GM23338 (cell line): Measurements from ENCODE around the gene GUCA2B. TPM values are rescaled to one million over a fixed set of nuclear protein-coding genes. Genes with fewer than 3 reads are reported as not detected.
A peak's percentile ranks its signal among the peaks of the same experiment; 100 is the strongest.

ENCODE experiments used
- ATAC-seq: fragments of 200-7000 bp; cut with Tn5 transposase; 3 replicates; pipeline ENCODE4 v1.9.1; 2020
- DNase-seq: peaks from one replicate; pipeline ENCODE4 v3.0.0-alpha.2; 2015; ENCODE audit warnings: low spot score
- H2AFZ ChIP-seq: fragments of 200-600 bp; sonication (generic); 2 replicates; pipeline ENCODE4 v1.8.0; 2016; ENCODE audit warnings: antibody characterized with exemption, mild to moderate bottlenecking, moderate library complexity
- H3F3A ChIP-seq: fragments of 200-600 bp; sonication (generic); replicated peaks from 2 replicates; pipeline ENCODE4 v1.8.0; 2017; ENCODE audit warnings: antibody characterized with exemption, mixed run types, low read depth
- H3K27ac ChIP-seq: fragments of 200-600 bp; sonication (generic); 2 replicates; pipeline ENCODE4 v1.6.1; 2016; ENCODE audit warnings: low read depth
- H3K27me3 ChIP-seq: fragments of 200-600 bp; sonication (generic); 2 replicates; pipeline ENCODE4 v1.8.0; 2016; ENCODE audit warnings: mild to moderate bottlenecking, mixed run types, moderate library complexity; ENCODE audit not compliant: insufficient read depth
- H3K36me3 ChIP-seq: fragments of 200-600 bp; sonication (generic); 2 replicates; pipeline ENCODE4 v1.8.0; 2016; ENCODE audit warnings: mild to moderate bottlenecking; ENCODE audit not compliant: insufficient read depth
- H3K4me1 ChIP-seq: fragments of 200-600 bp; sonication (generic); 2 replicates; pipeline ENCODE4 v1.8.0; 2016; ENCODE audit warnings: mild to moderate bottlenecking, moderate library complexity; ENCODE audit not compliant: insufficient read depth
- H3K4me2 ChIP-seq: fragments of 200-600 bp; sonication (generic); 2 replicates; pipeline ENCODE4 v1.7.1; 2017; ENCODE audit warnings: mixed run types
- H3K4me3 ChIP-seq: fragments of 200-600 bp; sonication (generic); 2 replicates; pipeline ENCODE4 v1.6.1; 2016; ENCODE audit warnings: mixed run types
- H3K79me2 ChIP-seq: fragments of 200-600 bp; sonication (generic); replicated peaks from 2 replicates; pipeline ENCODE4 v1.8.0; 2017; ENCODE audit warnings: mild to moderate bottlenecking; ENCODE audit not compliant: insufficient read depth
- H3K9me2 ChIP-seq: fragments of 200-600 bp; sonication (generic); 2 replicates; pipeline ENCODE4 v1.8.0; 2017; ENCODE audit not compliant: insufficient read depth
- H4K20me1 ChIP-seq: fragments of 200-600 bp; sonication (generic); replicated peaks from 2 replicates; pipeline ENCODE4 v1.8.0; 2017; ENCODE audit warnings: mild to moderate bottlenecking; ENCODE audit not compliant: insufficient read depth
- H3K27ac Mint-ChIP-seq: 2 replicates; pipeline ENCODE4 v1.8.0; 2020; ENCODE audit warnings: inconsistent platforms, mild to moderate bottlenecking, moderate library complexity, mixed read lengths
- H3K27me3 Mint-ChIP-seq: 3 replicates; pipeline ENCODE4 v1.8.0; 2022; ENCODE audit warnings: low read depth, mild to moderate bottlenecking, moderate library complexity, mixed read lengths, inconsistent platforms; ENCODE audit not compliant: insufficient read depth, poor library complexity
- H3K36me3 Mint-ChIP-seq: 3 replicates; pipeline ENCODE4 v1.8.0; 2021; ENCODE audit warnings: low read depth, mild to moderate bottlenecking, inconsistent platforms, moderate library complexity, mixed read lengths
- H3K4me1 Mint-ChIP-seq: 3 replicates; pipeline ENCODE4 v1.8.0; 2020; ENCODE audit warnings: mild to moderate bottlenecking, inconsistent platforms, mixed read lengths
- H3K4me3 Mint-ChIP-seq: 3 replicates; pipeline ENCODE4 v1.8.0; 2021; ENCODE audit warnings: moderate library complexity, mild to moderate bottlenecking, inconsistent platforms, mixed read lengths
- H3K9me3 Mint-ChIP-seq: 3 replicates; pipeline ENCODE4 v1.8.0; 2020; ENCODE audit warnings: moderate library complexity, mild to moderate bottlenecking, inconsistent platforms, mixed read lengths
- CREB1 ChIP-seq: fragments of 250-450 bp; sonication (Bioruptor Pico); IDR thresholded peaks from 2 replicates; pipeline ENCODE4 v1.5.0; 2020; ENCODE audit warnings: low read depth, mild to moderate bottlenecking, moderate library complexity
- EZH2 ChIP-seq: fragments of 200-600 bp; sonication (generic); IDR thresholded peaks from one replicate; pipeline ENCODE4 v1.8.0; 2017; ENCODE audit warnings: antibody characterized with exemption, mild to moderate bottlenecking, low read depth; ENCODE audit not compliant: unreplicated experiment
- EZH2phosphoT487 ChIP-seq: fragments of 200-600 bp; sonication (generic); IDR thresholded peaks from one replicate; pipeline ENCODE4 v1.8.1; 2018; ENCODE audit warnings: antibody characterized with exemption; ENCODE audit not compliant: unreplicated experiment
- JUNB ChIP-seq: IDR thresholded peaks from one replicate; pipeline ENCODE4 v1.6.1; 2016; ENCODE audit warnings: antibody characterized with exemption; ENCODE audit not compliant: unreplicated experiment
- POLR2AphosphoS5 ChIP-seq: IDR thresholded peaks from 2 replicates; pipeline ENCODE4 v1.6.1; 2016; ENCODE audit warnings: antibody characterized with exemption, low read depth
- STAT1 ChIP-seq: IDR thresholded peaks from one replicate; pipeline ENCODE4 v1.6.1; 2016; ENCODE audit warnings: antibody characterized with exemption; ENCODE audit not compliant: unreplicated experiment
- ZNF331 ChIP-seq: fragments of 250-450 bp; sonication (Bioruptor Pico); IDR thresholded peaks from 2 replicates; pipeline ENCODE4 v1.5.0; 2020; ENCODE audit warnings: low read depth, mild to moderate bottlenecking, moderate library complexity
- polyA plus RNA-seq: library from polyadenylated mRNA; unstranded; fragments of >200 nt; fragmentation: Nextera tagmentation; extraction: Ambion mirVana; gene quantifications from 2 replicates; pipeline ENCODE4 v1.2.1, GENCODE V29; 2016
- total RNA-seq: library from RNA; depleted of rRNA; stranded (reverse); fragments of >200 nt; shearing (Covaris generic); gene quantifications from 2 replicates; pipeline ENCODE4 v1.2.3, GENCODE V29; 2014
- TF ChIP-seq, protein P1 (sequence below): IDR thresholded peaks from 2 replicates; pipeline ENCODE4 v1.6.1; 2016; ENCODE audit warnings: antibody characterized with exemption
- TF ChIP-seq, protein P2 (sequence below), 2 experiments: fragments of 200-600 bp in 1 of 2; sonication (generic) in 1 of 2; conservative IDR thresholded peaks; 2 replicates each; pipeline versions ENCODE4 v1.5.1 to v1.6.1; 2016 to 2017; ENCODE audit warnings: antibody characterized with exemption in 2 of 2, low read depth in 2 of 2, mild to moderate bottlenecking in 2 of 2, moderate library complexity in 1 of 2
- TF ChIP-seq, protein P3 (sequence below): fragments of 250-450 bp; sonication (Bioruptor Pico); IDR thresholded peaks from 2 replicates; pipeline ENCODE4 v1.5.0; 2020; ENCODE audit warnings: mild to moderate bottlenecking, moderate library complexity

Gene GUCA2B
- total and polyA plus RNA-seq, 2 experiments from 2014 or later: not detected

DNA sequence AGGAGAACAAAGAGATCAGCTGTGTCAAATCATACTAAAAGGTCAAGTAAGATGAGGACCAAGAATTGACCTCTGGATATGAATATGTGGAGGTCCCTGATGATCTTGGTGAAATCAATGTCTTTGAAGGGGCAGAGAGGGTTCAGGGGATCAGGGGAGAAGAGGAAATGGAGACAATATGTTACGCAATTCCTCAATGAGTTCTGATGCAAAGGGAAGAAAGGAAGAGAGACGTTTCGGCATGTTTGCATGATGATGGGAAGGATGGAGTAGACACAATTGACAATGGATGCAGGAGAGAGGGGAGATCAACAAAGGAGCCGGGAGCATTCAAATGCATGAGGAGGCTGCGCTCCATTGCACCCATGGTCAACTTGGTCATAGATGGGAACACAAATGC lies 36.0 kb upstream of the GUCA2B start:
- H3K9me3 Mint-ChIP-seq: peaks cover 9% of the 10 kb centered on the region; the same call in 2 of the 3 replicates
- H3K4me1 ChIP-seq: peaks cover 17% of the 10 kb centered on the region
- ATAC-seq (no peak), DNase-seq (peak; percentile 6)
- no peaks in the 10 kb centered on the region for H3K27me3 ChIP-seq
- peaks cover 14% of the 10 kb centered on the region for H3K4me1 Mint-ChIP-seq
- H3K27me3 Mint-ChIP-seq: peaks cover 3% of the 10 kb centered on the region
- H3K27ac ChIP-seq: no peak overlapping the region
- peak overlapping the region; percentile 92; the same call in 1 of the 2 replicates for H2AFZ ChIP-seq
- H3K4me3 ChIP-seq: no peak overlapping the region
- H3F3A ChIP-seq: no peaks in the 10 kb centered on the region
- no peaks in the 10 kb centered on the region; the same call in 2 of the 3 replicates for H3K36me3 Mint-ChIP-seq
- no peaks in the 10 kb centered on the region; the same call in 1 of the 2 replicates for H3K9me2 ChIP-seq
- H4K20me1 ChIP-seq: no peaks in the 10 kb centered on the region
- H3K79me2 ChIP-seq: no peaks in the 10 kb centered on the region
- TF ChIP-seq, protein P1, sequence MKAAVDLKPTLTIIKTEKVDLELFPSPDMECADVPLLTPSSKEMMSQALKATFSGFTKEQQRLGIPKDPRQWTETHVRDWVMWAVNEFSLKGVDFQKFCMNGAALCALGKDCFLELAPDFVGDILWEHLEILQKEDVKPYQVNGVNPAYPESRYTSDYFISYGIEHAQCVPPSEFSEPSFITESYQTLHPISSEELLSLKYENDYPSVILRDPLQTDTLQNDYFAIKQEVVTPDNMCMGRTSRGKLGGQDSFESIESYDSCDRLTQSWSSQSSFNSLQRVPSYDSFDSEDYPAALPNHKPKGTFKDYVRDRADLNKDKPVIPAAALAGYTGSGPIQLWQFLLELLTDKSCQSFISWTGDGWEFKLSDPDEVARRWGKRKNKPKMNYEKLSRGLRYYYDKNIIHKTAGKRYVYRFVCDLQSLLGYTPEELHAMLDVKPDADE: no peak
- TF ChIP-seq EZH2: no peak
- peak overlapping the region; percentile 46; the same call in 1 of the 2 replicates for H3K4me2 ChIP-seq
- no peak overlapping the region for H3K27ac Mint-ChIP-seq
- H3K36me3 ChIP-seq: no peaks in the 10 kb centered on the region
- H3K4me3 Mint-ChIP-seq: no peak overlapping the region

DNA sequence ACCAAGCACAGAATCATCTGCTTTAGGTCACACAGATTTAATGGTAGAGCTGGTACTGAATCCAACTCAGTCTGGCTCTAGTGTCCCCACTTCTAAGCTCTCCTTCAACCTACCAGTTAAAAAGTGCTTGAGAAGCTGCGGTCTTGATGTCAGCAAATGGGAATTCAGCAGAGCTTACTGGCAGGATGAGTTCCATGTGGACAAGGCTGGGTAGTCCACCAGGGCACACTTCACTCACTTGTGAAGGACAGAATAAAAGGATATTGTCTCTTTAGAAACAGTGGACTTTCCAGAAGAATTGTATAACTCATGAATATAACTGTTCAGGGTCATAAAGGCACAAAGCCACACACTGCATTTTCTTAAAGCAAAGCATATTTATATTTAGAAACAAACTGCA lies 35.1 kb upstream of the GUCA2B start:
- Histone ChIP-seq H2AFZ (peak overlapping the region; percentile 92; the same call in 1 of the 2 replicates), H3F3A (no peaks in the 10 kb centered on the region), H3K36me3 (0 out of 2 replicates have a peak, but pooled peaks cover 4% of the 10 kb centered on the region), H3K27ac (no peak overlapping the region), H3K4me2 (0 out of 2 replicates have a peak overlapping the region, but pooled peaks have one; percentile 46), H3K4me3 (no peak overlapping the region), H3K79me2 (no peaks in the 10 kb centered on the region), H3K4me1 (peaks cover 17% of the 10 kb centered on the region), H3K9me2 (no peaks in the 10 kb centered on the region), H3K27me3 (no peaks in the 10 kb centered on the region), H4K20me1 (no peaks in the 10 kb centered on the region)
- Mint-ChIP-seq H3K27me3 (peaks cover 3% of the 10 kb centered on the region), H3K36me3 (no peaks in the 10 kb centered on the region), H3K4me3 (no peak overlapping the region), H3K4me1 (peaks cover 14% of the 10 kb centered on the region), H3K9me3 (peaks cover 9% of the 10 kb centered on the region), H3K27ac (no peak overlapping the region)
- DNase-seq (no peak), ATAC-seq (no peak)
- TF ChIP-seq, protein P2, sequence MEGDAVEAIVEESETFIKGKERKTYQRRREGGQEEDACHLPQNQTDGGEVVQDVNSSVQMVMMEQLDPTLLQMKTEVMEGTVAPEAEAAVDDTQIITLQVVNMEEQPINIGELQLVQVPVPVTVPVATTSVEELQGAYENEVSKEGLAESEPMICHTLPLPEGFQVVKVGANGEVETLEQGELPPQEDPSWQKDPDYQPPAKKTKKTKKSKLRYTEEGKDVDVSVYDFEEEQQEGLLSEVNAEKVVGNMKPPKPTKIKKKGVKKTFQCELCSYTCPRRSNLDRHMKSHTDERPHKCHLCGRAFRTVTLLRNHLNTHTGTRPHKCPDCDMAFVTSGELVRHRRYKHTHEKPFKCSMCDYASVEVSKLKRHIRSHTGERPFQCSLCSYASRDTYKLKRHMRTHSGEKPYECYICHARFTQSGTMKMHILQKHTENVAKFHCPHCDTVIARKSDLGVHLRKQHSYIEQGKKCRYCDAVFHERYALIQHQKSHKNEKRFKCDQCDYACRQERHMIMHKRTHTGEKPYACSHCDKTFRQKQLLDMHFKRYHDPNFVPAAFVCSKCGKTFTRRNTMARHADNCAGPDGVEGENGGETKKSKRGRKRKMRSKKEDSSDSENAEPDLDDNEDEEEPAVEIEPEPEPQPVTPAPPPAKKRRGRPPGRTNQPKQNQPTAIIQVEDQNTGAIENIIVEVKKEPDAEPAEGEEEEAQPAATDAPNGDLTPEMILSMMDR (conservative IDR thresholded peaks at IDR 0.05; ENCODE audit: low read depth in 2 of 2): no peak
- no peak for TF ChIP-seq EZH2
- TF ChIP-seq EZH2phosphoT487: no peak
- no peak for TF ChIP-seq JUNB
- TF ChIP-seq STAT1: no peak
- TF ChIP-seq, protein P3, sequence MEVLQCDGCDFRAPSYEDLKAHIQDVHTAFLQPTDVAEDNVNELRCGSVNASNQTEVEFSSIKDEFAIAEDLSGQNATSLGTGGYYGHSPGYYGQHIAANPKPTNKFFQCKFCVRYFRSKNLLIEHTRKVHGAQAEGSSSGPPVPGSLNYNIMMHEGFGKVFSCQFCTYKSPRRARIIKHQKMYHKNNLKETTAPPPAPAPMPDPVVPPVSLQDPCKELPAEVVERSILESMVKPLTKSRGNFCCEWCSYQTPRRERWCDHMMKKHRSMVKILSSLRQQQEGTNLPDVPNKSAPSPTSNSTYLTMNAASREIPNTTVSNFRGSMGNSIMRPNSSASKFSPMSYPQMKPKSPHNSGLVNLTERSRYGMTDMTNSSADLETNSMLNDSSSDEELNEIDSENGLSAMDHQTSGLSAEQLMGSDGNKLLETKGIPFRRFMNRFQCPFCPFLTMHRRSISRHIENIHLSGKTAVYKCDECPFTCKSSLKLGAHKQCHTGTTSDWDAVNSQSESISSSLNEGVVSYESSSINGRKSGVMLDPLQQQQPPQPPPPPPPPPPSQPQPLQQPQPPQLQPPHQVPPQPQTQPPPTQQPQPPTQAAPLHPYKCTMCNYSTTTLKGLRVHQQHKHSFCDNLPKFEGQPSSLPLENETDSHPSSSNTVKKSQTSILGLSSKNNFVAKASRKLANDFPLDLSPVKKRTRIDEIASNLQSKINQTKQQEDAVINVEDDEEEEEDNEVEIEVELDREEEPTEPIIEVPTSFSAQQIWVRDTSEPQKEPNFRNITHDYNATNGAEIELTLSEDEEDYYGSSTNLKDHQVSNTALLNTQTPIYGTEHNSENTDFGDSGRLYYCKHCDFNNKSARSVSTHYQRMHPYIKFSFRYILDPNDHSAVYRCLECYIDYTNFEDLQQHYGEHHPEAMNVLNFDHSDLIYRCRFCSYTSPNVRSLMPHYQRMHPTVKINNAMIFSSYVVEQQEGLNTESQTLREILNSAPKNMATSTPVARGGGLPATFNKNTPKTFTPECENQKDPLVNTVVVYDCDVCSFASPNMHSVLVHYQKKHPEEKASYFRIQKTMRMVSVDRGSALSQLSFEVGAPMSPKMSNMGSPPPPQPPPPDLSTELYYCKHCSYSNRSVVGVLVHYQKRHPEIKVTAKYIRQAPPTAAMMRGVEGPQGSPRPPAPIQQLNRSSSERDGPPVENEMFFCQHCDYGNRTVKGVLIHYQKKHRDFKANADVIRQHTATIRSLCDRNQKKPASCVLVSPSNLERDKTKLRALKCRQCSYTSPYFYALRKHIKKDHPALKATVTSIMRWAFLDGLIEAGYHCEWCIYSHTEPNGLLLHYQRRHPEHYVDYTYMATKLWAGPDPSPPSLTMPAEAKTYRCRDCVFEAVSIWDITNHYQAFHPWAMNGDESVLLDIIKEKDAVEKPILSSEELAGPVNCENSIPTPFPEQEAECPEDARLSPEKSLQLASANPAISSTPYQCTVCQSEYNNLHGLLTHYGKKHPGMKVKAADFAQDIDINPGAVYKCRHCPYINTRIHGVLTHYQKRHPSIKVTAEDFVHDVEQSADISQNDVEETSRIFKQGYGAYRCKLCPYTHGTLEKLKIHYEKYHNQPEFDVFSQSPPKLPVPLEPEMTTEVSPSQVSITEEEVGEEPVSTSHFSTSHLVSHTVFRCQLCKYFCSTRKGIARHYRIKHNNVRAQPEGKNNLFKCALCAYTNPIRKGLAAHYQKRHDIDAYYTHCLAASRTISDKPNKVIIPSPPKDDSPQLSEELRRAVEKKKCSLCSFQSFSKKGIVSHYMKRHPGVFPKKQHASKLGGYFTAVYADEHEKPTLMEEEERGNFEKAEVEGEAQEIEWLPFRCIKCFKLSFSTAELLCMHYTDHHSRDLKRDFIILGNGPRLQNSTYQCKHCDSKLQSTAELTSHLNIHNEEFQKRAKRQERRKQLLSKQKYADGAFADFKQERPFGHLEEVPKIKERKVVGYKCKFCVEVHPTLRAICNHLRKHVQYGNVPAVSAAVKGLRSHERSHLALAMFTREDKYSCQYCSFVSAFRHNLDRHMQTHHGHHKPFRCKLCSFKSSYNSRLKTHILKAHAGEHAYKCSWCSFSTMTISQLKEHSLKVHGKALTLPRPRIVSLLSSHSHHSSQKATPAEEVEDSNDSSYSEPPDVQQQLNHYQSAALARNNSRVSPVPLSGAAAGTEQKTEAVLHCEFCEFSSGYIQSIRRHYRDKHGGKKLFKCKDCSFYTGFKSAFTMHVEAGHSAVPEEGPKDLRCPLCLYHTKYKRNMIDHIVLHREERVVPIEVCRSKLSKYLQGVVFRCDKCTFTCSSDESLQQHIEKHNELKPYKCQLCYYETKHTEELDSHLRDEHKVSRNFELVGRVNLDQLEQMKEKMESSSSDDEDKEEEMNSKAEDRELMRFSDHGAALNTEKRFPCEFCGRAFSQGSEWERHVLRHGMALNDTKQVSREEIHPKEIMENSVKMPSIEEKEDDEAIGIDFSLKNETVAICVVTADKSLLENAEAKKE (CRISPR knock-in tag): no peak
- no peak for TF ChIP-seq POLR2AphosphoS5
- TF ChIP-seq ZNF331 (CRISPR knock-in tag): no peak
- TF ChIP-seq CREB1 (CRISPR knock-in tag): no peak
